Pulmonary artery endothelial cell (primary cell): Measurements from ENCODE around the gene NEMP2. TPM values are rescaled to one million over a fixed set of nuclear protein-coding genes. Genes with fewer than 3 reads are reported as not detected.
"Not testable (repeated sequence)": the region's sequence is repeated elsewhere in the genome, so short reads cannot be mapped to it uniquely, and the experiment has no call there.

Source experiments
- DNase-seq: peaks from one replicate; pipeline ENCODE4 v3.0.0-alpha.2; 2011; ENCODE audit warnings: low read depth, low spot score
- total RNA-seq: library from RNA; depleted of rRNA; stranded (reverse); fragments of >200 nt; gene quantifications from 2 replicates; pipeline ENCODE4 v1.2.3, GENCODE V29; 2014

The NEMP2 gene
- total RNA-seq, 1 donor from 2014 or later, result 3.5 TPM

DNA sequence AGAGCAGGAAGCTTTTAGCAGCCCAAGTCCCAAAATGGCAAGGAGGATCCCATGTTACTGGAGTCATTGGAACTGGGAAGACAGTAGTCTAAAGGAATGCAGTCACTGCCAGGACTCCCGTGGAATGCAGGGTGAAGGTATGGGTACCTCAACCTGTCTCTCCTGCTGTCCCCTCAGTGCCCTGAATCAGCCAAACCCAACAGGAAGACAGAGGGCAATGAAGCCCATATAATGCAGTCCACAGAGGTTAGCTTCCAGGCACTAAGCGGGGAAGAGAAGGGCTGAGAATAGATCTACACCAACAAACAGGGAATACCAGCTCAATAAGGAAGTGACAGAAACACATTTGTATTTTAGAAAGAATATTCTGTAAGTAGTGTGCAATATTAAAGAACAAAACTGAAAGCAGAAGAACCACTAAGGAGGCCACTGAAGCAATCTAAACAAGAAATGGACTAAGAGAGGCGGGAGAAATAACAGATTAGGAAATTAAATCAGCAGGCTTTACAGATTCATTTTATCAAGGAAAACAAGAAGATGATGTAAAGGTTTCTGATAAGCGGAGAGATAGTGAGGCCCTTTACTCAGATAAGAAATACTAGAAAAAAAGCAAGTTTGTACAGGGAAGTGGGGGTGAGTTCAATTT lies 8.3 kb downstream of the NEMP2 start:
- no peak for DNase-seq

DNA sequence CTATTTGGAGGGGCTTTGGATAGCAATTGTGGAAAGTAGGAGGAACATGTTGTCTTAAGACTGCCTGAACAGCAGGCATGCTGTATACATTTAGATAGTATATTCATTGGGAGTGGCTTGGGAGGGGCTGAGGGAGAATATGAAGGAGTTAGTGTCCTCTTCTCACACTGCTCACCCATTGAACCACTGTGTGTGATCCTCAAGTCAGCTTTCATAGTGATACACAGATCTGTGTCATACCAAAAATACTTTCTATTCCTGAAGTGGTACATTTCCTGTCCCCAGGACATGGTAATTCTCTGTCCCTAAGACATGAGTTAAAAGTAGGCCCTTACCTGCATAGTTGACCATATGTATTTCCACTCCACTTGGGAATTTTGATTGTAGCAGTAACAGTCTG lies 9.6 kb downstream of the NEMP2 start:
- no peak for DNase-seq

GRCh38 chr2:190519975-190520767 lies 14.4 kb downstream of the NEMP2 start:
- no peak for DNase-seq

DNA sequence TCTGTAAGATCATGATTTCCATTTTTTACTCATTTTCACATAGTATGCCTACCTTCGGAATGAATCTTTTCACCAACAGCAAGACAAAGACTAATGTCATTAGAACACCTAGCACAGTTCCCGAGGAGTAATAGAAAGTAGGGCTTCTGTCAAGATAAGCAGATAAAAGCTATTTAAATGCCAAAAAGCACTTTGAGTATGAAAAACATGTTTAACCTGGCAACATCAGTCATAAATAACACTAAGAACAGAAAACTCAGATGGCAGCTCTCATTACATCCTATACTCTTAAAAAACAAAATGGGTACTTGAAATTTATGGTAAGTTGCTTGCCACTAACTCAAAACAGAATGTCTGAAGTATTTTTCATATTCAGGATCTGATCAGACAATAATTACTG lies 17.1 kb downstream of the NEMP2 start:
- no peak for DNase-seq

DNA sequence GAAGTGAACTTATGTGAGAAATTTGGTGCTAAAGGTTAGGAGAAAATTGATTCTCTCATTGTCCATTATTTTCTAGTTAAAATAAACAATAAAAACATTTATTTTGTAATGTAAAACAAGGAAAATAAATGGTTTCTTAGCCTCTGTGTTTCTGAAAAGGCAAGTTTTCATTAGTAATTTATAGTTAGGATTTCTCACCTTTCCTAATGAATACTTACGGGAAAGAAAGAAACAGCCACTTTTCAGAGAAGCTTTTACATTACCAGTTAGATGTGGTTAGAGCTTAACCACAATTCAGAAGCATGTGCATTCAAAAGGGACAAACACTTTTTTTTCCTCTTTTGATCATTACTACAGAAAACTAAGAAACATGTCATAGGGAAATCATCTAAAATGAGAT lies 18.8 kb downstream of the NEMP2 start:
- no peak for DNase-seq

- DNase-seq, result no peak
These were observed 19.8 kb downstream of the NEMP2 start for GRCh38 chr2:190514676-190515075.

DNA sequence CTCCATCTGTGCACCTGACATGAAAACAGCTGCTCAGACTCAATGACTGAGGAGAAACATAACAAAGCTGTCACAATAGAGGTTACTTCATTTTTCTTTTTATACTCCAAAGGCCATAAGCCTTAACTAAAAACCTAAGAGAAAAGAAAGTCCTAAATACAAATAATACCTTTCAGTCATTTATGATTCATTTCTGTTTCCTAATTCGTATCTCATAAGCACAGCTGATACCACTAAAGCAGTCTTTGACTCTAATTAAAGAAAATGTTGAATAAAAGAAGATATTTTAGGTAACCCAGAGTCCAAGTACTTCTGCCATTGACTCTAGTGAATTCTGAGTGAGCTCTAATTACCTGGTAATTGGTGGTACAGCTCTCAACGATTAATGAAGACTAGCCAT lies 20.6 kb downstream of the NEMP2 start:
- DNase-seq, result no peak

- no peak for DNase-seq
These were observed 21.9 kb downstream of the NEMP2 start for GRCh38 chr2:190512539-190513095.

DNA sequence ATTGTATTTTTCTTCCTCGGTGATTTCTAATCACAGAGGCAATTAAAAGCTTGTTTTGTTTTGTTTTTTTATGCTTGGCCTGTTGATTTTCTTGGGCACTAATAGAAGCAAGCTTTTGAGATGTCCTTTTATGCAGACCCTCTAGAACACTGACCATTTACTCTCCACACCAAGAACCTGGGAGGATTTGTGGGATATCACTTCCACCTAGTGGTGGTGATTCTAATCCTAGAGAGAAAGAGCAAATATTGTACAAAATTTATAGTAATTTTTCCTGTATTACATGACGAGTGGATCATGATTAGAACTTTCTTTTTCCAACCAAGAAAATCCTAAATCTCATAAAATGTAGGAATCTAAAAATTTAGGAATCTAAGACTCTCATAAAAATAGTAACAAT lies 23.4 kb downstream of the NEMP2 start:
- DNase-seq, result no peak

DNA sequence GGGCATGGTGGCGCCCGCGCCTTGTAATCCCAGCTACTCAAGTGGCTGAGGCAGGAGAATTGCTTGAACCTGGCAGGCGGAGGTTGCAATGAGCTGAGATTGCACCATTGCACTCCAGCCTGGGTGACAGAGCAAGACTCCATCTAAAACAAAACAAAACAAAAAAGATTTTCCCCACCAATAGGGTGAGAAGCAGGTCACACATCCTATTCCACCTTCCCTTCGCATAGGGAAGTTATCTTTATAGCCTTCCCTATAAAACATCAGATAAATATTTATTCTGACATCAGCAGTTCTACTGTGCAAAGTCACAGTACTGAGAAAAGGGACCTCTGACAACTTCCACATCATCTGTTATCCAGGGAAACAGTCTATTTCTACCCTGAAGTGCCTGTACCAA lies 24.6 kb downstream of the NEMP2 start:
- DNase-seq, result not testable (repeated sequence)

DNA sequence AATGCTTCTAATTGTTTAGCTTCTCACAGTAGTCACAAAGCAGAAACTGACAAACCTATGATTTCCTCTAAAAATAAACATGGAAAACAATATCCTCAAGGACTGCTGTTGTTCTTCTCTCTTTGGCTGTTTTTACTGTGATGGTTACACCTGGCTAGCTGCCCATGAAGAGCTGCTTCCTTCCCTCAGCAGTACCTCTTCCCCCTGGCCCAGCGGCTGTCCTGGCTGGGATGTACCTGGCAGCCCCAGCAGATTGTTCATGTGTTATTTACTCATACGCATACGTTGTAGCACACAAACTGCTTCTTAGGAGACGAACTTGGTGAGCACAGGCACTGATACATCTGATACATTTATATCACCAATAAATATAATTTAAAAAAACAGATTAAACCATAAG lies 27.4 kb downstream of the NEMP2 start:
- no peak for DNase-seq

- no peak for DNase-seq
These were observed 27.9 kb downstream of the NEMP2 start for GRCh38 chr2:190506666-190507065.

GRCh38 chr2:190505696-190506095 lies 28.8 kb downstream of the NEMP2 start:
- no peak for DNase-seq

DNA sequence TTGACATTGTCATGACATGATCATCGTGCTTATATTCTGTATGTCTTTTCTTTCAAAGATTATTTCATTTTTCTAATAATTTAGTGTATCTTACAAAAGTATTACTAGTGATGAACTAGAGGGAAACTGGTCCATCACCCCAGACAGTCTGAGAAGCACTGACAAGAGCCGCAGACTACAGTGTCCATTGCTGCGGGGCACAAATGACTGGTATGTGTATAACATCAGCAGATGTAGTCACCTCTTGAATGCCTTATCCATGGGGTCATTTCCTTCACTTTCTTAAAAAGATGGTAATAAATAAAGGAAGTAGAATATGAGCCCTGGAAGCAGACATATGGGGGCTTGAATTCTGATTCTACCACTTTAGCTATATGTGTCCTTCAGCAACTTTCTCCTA lies 29.6 kb downstream of the NEMP2 start:
- no peak for DNase-seq

DNA sequence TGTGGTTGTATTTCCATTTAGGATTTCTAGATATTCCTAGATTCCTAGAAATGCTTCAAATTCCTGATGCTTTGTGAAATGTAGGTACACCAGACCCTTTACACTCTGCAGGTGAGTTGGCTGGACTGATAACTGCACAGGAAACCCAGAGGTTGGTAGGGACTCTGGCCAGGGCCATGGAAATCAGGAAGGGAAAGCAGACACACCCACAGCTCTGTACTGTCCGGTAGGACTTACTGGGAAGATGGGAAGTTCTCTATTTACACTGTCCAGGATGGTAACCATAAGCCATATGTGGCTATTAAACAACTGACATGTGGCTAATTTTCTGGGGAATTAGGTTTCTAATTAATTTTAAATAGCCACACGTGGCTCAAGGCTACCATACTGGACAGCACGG lies 31.4 kb downstream of the NEMP2 start:
- no peak for DNase-seq

GRCh38 chr2:190501702-190502407 lies 32.7 kb downstream of the NEMP2 start:
- no peak for DNase-seq

- no peak for DNase-seq
These were observed 33.3 kb downstream of the NEMP2 start for GRCh38 chr2:190501231-190501630.

DNA sequence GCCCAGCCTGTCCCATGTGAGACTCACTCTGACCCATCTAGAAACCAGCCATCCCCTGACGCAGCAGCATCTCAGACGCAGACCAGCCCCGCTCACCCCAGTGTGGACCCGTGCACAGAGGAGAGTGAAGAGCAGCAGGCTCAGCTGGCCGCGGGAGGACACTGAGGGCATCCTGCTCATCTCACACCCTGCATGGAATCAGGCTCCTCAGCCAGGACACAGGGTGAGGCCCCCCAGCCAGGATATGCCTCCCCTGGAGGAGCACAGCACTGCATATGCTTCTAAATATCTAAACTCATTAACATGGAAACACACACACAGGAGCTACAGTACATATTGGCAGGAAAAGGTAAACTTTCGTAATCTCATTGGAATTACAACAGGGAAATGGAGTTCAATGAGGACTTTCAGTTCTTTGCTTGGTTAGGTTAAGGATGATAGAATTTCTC lies 34.4 kb downstream of the NEMP2 start:
- no peak for DNase-seq

- DNase-seq, result no peak
These were observed 35.2 kb downstream of the NEMP2 start for GRCh38 chr2:190499273-190499672.

GRCh38 chr2:190497428-190497827 lies 37.1 kb downstream of the NEMP2 start:
- no peak for DNase-seq

- not testable (repeated sequence) for DNase-seq
These were observed 39.8 kb downstream of the NEMP2 start for GRCh38 chr2:190494600-190495227.

- DNase-seq, result no peak
These were observed 41.4 kb downstream of the NEMP2 start for GRCh38 chr2:190493095-190493494.
